ENCODE results near the gene CABCOCO1. TPM values are rescaled to one million over a fixed set of nuclear protein-coding genes. Genes with fewer than 3 reads are reported as not detected.

CABCOCO1 gene
- total RNA-seq, 4 donors from 2014 or later, result 0.94 to 1.6 (median 1.3) TPM

DNA sequence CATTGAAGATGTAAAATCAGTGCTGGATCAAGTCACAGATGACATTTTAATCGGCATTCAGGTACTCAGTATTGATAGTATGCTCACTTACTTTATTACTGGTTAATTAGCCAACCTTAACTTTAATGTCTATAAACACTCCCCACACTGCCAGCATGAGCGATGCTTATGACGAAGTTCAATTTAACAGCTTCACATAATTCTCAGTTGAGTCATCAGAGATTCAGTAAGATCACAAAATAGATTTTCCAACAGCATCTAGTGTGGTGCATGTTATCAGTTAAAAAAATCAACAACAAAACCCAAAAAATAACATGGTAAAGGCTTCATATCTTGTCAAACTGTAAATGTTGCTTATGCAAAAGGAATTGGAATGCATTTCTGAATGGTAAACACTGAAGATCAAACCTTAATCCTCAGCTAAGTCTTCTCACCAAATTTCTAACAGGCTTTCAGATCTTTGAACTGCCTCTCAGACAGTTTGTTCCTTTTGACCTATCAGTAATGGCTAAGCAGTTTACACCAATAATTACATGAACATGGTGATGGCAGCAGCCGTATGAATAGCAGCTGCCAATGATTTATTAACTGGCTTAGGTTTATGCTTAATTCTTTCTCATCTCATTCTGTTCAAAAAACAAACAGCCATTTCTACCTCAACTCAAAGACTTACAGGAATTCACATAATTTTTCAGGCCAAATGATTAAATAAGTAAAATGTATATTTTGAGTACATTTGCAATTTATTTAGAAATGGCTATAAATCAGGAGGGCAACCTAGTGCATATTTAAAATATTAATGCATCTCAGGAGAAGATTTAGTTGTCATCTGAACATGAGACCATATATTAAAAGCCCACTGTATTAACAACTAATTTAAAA is 98.5 kb downstream of the CABCOCO1 start:
- no peak overlapping the region for H3K27ac ChIP-seq
- WGBS, 2 donors (ENCODE audit: low coverage in 1 of 2), result 51 to 54% methylated on average over 4 of the region's 4 CpGs
- TF ChIP-seq EP300 (IDR thresholded peaks at IDR 0.05), result no peak
- no peak for TF ChIP-seq CTCF (IDR thresholded peaks at IDR 0.05)
- no peak for TF ChIP-seq POLR2AphosphoS5 (IDR thresholded peaks at IDR 0.05)
- TF ChIP-seq POLR2A (IDR thresholded peaks at IDR 0.05), result no peak

DNA sequence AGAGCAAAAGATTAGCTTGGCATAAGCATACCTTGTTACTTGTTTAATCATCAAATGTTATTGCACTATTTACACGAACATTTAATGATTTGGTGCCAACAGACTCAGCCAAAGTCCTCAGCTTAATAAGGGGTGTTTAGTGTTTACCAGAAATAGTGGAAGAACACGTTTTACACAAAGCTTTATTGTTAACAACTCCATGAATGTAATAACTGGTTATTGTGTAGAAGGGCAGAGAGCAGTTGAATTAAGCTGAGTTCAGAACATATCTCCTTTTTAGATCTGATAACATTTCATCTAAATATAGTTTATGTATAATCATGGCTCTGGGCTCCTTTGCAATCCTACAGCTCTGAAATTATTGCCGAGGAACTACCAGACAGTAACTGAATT is 99.1 kb downstream of the CABCOCO1 start:
- no peak for ATAC-seq
- Histone ChIP-seq H3K4me3 (no peak overlapping the region), H3K27me3 (no peaks in the 10 kb centered on the region), H3K36me3 (no peaks in the 10 kb centered on the region), H3K9me3 (no peaks in the 10 kb centered on the region), H3K4me1 (peaks cover 0 to 17% (median 5%) of the 10 kb centered on the region in 3 donors), H3K27ac (no peak overlapping the region)
- TF ChIP-seq POLR2AphosphoS5 (IDR thresholded peaks at IDR 0.05), result no peak
- no peak for TF ChIP-seq EP300 (IDR thresholded peaks at IDR 0.05)
- no peak for TF ChIP-seq POLR2A (IDR thresholded peaks at IDR 0.05)
- no peak for TF ChIP-seq CTCF (IDR thresholded peaks at IDR 0.05)
- WGBS, 2 donors (ENCODE audit: low coverage in 1 of 2), result 46 to 61% methylated on average over 3 of the region's 3 CpGs

More for the DNA sequence above, 98.5 kb downstream of the CABCOCO1 start:
- H3K9me3 ChIP-seq, result no peaks in the 10 kb centered on the region
- ATAC-seq, result no peak
- peaks cover 0 to 17% (median 5%) of the 10 kb centered on the region in 3 donors for H3K4me1 ChIP-seq
- no peaks in the 10 kb centered on the region for H3K36me3 ChIP-seq
- no peak overlapping the region for H3K4me3 ChIP-seq
- no peaks in the 10 kb centered on the region for H3K27me3 ChIP-seq

GRCh38 chr10:61763778-61764177 is 101.0 kb downstream of the CABCOCO1 start:
- ATAC-seq, result no peak
- 87 to 100% methylated on average over 2 to 3 of the region's 3 CpGs for WGBS, 2 donors (ENCODE audit: low coverage in 1 of 2)
- TF ChIP-seq CTCF (IDR thresholded peaks at IDR 0.05) (no peak), EP300 (IDR thresholded peaks at IDR 0.05) (no peak), POLR2AphosphoS5 (IDR thresholded peaks at IDR 0.05) (no peak), POLR2A (IDR thresholded peaks at IDR 0.05) (no peak)
- no peaks in the 10 kb centered on the region for H3K27me3 ChIP-seq
- peaks cover 0 to 6% (median 5%) of the 10 kb centered on the region in 3 donors for H3K4me1 ChIP-seq
- no peak overlapping the region for H3K27ac ChIP-seq
- no peaks in the 10 kb centered on the region for H3K9me3 ChIP-seq
- H3K36me3 ChIP-seq, result no peaks in the 10 kb centered on the region
- no peak overlapping the region for H3K4me3 ChIP-seq

DNA sequence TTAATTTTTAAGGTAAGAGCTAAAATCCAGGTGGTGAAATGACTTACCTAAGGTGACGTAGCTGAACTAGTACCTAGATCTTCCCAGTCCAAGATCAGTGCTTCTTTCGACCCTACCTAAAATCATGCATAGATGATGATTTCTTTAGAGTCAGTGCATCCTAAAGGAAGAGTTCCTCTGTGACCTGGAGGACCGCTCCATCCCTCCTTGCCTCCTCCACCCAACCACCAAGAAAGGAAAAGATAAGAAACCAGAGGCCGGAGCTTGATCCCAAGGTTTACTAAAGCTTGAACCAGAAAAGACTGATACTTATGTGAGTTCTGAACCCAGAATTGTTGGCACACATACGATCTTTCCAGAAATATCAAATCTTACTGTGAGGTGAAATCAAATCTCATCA is 101.8 kb downstream of the CABCOCO1 start:
- H3K36me3 ChIP-seq, result no peaks in the 10 kb centered on the region

More for the DNA sequence above, 101.8 kb downstream of the CABCOCO1 start:
- ATAC-seq, result no peak
- Histone ChIP-seq H3K4me3 (no peak overlapping the region), H3K27me3 (no peaks in the 10 kb centered on the region), H3K27ac (no peak overlapping the region), H3K9me3 (no peaks in the 10 kb centered on the region), H3K4me1 (peaks cover 0 to 6% (median 5%) of the 10 kb centered on the region in 3 donors)
- 82 to 97% methylated on average over 4 to 5 of the region's 5 CpGs for WGBS, 2 donors (ENCODE audit: low coverage in 1 of 2)
- no peak for TF ChIP-seq POLR2AphosphoS5 (IDR thresholded peaks at IDR 0.05)
- no peak for TF ChIP-seq POLR2A (IDR thresholded peaks at IDR 0.05)
- no peak for TF ChIP-seq EP300 (IDR thresholded peaks at IDR 0.05)
- no peak for TF ChIP-seq CTCF (IDR thresholded peaks at IDR 0.05)

Data from gastroesophageal sphincter (tissue), 4 donors.